GM12878 (cell line): ENCODE data around the gene SLC38A3. TPM values are rescaled to one million over a fixed set of nuclear protein-coding genes. Genes with fewer than 3 reads are reported as not detected.

Experiments used
- BHLHE40 ChIP-seq, 2 experiments: fragments of 450-650 bp in 1 of 2; IDR thresholded peaks; 2 replicates each; pipeline ENCODE4 v1.6.1; 2011 to 2017; ENCODE audit warnings: low read depth in 2 of 2, borderline replicate concordance in 1 of 2, improper control_type of control experiment in 1 of 2, low read length in 1 of 2, mild to moderate bottlenecking in 1 of 2
- CBX5 ChIP-seq: sonication (generic); IDR thresholded peaks from 2 replicates; pipeline ENCODE4 v1.6.1; 2016; ENCODE audit warnings: low read depth, moderate library complexity, mild to moderate bottlenecking, inconsistent platforms
- FOS ChIP-seq: IDR thresholded peaks from 3 replicates; pipeline ENCODE4 v1.6.1; 2011; ENCODE audit warnings: borderline replicate concordance; ENCODE audit not compliant: insufficient read length; ENCODE audit errors: extremely low read depth
- GABPA ChIP-seq: IDR thresholded peaks from 2 replicates; pipeline ENCODE4 v1.6.1; 2014; ENCODE audit warnings: antibody characterized with exemption, low read depth, mild to moderate bottlenecking, inconsistent platforms
- HDGF ChIP-seq: fragments of 450-650 bp; IDR thresholded peaks from 2 replicates; pipeline ENCODE4 v1.6.1; 2016; ENCODE audit warnings: antibody characterized with exemption
- JUND ChIP-seq: IDR thresholded peaks from 2 replicates; pipeline ENCODE4 v1.6.1; 2012; ENCODE audit warnings: low read depth, mild to moderate bottlenecking, low read length, improper control_type of control experiment, moderate library complexity
- NBN ChIP-seq: fragments of 450-650 bp; IDR thresholded peaks from 2 replicates; pipeline ENCODE4 v1.6.1; 2016
- NFXL1 ChIP-seq: fragments of 450-650 bp; IDR thresholded peaks from 2 replicates; pipeline ENCODE4 v1.6.1; 2017; ENCODE audit warnings: antibody characterized with exemption, mild to moderate bottlenecking, borderline replicate concordance
- POU2F2 ChIP-seq: IDR thresholded peaks from 3 replicates; pipeline ENCODE4 v1.6.1; 2011; ENCODE audit warnings: low read depth, mild to moderate bottlenecking, low read length, borderline replicate concordance
- SMARCA5 ChIP-seq: fragments of 450-650 bp; IDR thresholded peaks from 2 replicates; pipeline ENCODE4 v1.6.1; 2017; ENCODE audit warnings: mild to moderate bottlenecking
- SP1 ChIP-seq: IDR thresholded peaks from one replicate; pipeline ENCODE4 v1.6.1; 2011; ENCODE audit warnings: low read depth, low read length
- SRF ChIP-seq, 2 experiments: IDR thresholded peaks; 2 replicates each; pipeline ENCODE4 v1.6.1; 2011; ENCODE audit warnings: low read depth in 2 of 2, low read length in 2 of 2, mild to moderate bottlenecking in 1 of 2, moderate library complexity in 1 of 2
- SUPT20H ChIP-seq: IDR thresholded peaks from 2 replicates; pipeline ENCODE4 v1.6.1; 2011; ENCODE audit warnings: low read depth, mild to moderate bottlenecking, low read length, moderate library complexity, borderline replicate concordance; ENCODE audit not compliant: control insufficient read depth
- TBL1XR1 ChIP-seq: IDR thresholded peaks from 2 replicates; pipeline ENCODE4 v1.6.1; 2012; ENCODE audit warnings: low read depth, low read length, improper control_type of control experiment
- TCF12 ChIP-seq: IDR thresholded peaks from 2 replicates; pipeline ENCODE4 v1.6.1; 2011; ENCODE audit warnings: low read depth, mild to moderate bottlenecking, low read length
- ZSCAN29 ChIP-seq: fragments of 450-650 bp; IDR thresholded peaks from 2 replicates; pipeline ENCODE4 v1.6.1; 2017; ENCODE audit warnings: mild to moderate bottlenecking, moderate library complexity
- polyA plus RNA-seq, 11 experiments: library from polyadenylated mRNA; depleted of rRNA in 4 of 11; unstranded in 6 of 11; stranded (reverse) in 5 of 11; fragments of >200 nt; fragmentation: Nextera tagmentation in 4 of 11; fragmentation: Illumina TruSeq in 1 of 11; extraction: Ambion mirVana in 4 of 11; extraction: Trizol in 1 of 11; gene quantifications; 1 replicate in 1 of 11; 2 replicates in 10 of 11; pipeline versions ENCODE4 v1.2.1 to v1.2.3, GENCODE V29; 2011 to 2016; ENCODE audit warnings: inconsistent platforms in 2 of 11, missing spikeins in 2 of 11, low read depth in 1 of 11
- total RNA-seq, 4 experiments: library from RNA; depleted of rRNA in 3 of 4; stranded (reverse); fragments of >200 nt in 3 of 4; fragmentation: Illumina TruSeq in 1 of 4; extraction: Trizol in 1 of 4; gene quantifications; 2 replicates each; pipeline versions ENCODE4 v1.2.1 to v1.2.3, GENCODE V29; 2013 to 2021
- TF ChIP-seq, protein P1 (sequence below): IDR thresholded peaks from 2 replicates; pipeline ENCODE4 v1.6.1; 2012; ENCODE audit warnings: improper control_type of control experiment, low read depth, low read length; ENCODE audit not compliant: insufficient replicate concordance
- TF ChIP-seq, protein P2 (sequence below): IDR thresholded peaks from 2 replicates; pipeline ENCODE4 v1.6.1; 2012; ENCODE audit warnings: low read depth, low read length, improper control_type of control experiment
- TF ChIP-seq, protein P3 (sequence below): IDR thresholded peaks from 2 replicates; pipeline ENCODE4 v1.6.1; 2011; ENCODE audit warnings: low read depth, mild to moderate bottlenecking, low read length, moderate library complexity, borderline replicate concordance; ENCODE audit errors: extremely low read depth
- TF ChIP-seq, protein P4 (sequence below): fragments of 450-650 bp; IDR thresholded peaks from 2 replicates; pipeline ENCODE4 v1.6.1; 2018; ENCODE audit warnings: borderline replicate concordance, mild to moderate bottlenecking; ENCODE audit not compliant: partially characterized antibody

Gene SLC38A3
- total and polyA plus RNA-seq, 10 of the 15 experiments (the other 5 are each of a cell fraction or from before 2014, with no cell fraction given): 0.14 TPM; not detected in 9

DNA sequence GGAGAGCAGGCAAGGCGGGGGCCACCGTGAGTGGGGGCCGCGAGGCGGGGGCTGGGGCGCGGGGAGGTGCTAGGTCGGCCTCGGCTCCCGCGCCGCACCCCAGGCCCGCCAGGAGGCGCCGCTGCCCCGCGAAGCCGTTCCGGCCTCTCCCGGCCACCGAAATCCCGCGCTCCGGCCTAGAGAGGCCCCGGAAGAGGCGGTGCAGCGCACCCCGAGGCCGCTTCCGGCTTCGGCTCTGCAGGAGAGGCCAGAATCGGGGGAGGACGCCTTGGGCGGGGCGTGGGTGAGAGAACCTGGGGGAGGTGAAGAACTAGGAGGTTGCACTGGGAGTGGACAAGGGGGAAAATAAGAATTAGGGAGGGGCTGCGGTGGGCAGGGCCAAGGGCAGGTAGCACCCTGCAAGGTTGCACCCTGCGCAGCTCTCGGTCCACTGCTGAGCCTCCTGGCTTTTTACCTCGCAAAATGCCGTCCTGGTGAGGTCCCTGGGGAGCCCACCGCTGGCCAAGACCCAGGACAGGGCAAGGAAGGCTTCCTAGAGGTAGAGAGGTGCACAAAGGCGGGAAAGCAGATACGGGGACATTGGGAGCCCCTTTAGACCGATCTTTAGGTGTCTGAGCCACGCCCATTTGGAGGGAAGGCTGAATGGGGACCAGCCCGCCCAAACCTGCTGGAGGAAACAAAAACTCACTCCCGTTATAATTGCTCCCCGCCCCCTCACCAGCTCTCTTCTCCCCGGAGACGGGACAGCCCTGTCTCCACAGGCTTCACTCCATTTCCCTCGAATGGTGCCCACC, 22.5 kb downstream of the SLC38A3 start (continued):
- TF ChIP-seq, protein P1, sequence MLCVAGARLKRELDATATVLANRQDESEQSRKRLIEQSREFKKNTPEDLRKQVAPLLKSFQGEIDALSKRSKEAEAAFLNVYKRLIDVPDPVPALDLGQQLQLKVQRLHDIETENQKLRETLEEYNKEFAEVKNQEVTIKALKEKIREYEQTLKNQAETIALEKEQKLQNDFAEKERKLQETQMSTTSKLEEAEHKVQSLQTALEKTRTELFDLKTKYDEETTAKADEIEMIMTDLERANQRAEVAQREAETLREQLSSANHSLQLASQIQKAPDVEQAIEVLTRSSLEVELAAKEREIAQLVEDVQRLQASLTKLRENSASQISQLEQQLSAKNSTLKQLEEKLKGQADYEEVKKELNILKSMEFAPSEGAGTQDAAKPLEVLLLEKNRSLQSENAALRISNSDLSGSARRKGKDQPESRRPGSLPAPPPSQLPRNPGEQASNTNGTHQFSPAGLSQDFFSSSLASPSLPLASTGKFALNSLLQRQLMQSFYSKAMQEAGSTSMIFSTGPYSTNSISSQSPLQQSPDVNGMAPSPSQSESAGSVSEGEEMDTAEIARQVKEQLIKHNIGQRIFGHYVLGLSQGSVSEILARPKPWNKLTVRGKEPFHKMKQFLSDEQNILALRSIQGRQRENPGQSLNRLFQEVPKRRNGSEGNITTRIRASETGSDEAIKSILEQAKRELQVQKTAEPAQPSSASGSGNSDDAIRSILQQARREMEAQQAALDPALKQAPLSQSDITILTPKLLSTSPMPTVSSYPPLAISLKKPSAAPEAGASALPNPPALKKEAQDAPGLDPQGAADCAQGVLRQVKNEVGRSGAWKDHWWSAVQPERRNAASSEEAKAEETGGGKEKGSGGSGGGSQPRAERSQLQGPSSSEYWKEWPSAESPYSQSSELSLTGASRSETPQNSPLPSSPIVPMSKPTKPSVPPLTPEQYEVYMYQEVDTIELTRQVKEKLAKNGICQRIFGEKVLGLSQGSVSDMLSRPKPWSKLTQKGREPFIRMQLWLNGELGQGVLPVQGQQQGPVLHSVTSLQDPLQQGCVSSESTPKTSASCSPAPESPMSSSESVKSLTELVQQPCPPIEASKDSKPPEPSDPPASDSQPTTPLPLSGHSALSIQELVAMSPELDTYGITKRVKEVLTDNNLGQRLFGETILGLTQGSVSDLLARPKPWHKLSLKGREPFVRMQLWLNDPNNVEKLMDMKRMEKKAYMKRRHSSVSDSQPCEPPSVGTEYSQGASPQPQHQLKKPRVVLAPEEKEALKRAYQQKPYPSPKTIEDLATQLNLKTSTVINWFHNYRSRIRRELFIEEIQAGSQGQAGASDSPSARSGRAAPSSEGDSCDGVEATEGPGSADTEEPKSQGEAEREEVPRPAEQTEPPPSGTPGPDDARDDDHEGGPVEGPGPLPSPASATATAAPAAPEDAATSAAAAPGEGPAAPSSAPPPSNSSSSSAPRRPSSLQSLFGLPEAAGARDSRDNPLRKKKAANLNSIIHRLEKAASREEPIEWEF: no peak
- TF ChIP-seq FOS (no peak), CBX5 (no peak), ZSCAN29 (no peak), NFXL1 (no peak), POU2F2 (peak; percentile 59; the same call in 1 of the 3 replicates), SP1 (peak; percentile 68), HDGF (no peak), BHLHE40 (IDR thresholded peaks at IDR 0.05; ENCODE audit: borderline replicate concordance in 1 of 2, low read depth in 2 of 2, low read length in 1 of 2) (peak; percentile 54 to 77; a peak in 3 of 4 replicates), TBL1XR1 (peak; percentile 61), SRF (IDR thresholded peaks at IDR 0.05; ENCODE audit: low read depth in 2 of 2, low read length in 2 of 2) (peak in 1 of 2 experiments; percentile 72; a peak in 2 of 4 replicates), GABPA (peak; percentile 94), SUPT20H (no peak), SMARCA5 (peak; percentile 84; the same call in 1 of the 2 replicates), JUND (no peak), TCF12 (peak; percentile 56; the same call in 1 of the 2 replicates), NBN (peak; percentile 33; the same call in 1 of the 2 replicates)
- TF ChIP-seq, protein P2, sequence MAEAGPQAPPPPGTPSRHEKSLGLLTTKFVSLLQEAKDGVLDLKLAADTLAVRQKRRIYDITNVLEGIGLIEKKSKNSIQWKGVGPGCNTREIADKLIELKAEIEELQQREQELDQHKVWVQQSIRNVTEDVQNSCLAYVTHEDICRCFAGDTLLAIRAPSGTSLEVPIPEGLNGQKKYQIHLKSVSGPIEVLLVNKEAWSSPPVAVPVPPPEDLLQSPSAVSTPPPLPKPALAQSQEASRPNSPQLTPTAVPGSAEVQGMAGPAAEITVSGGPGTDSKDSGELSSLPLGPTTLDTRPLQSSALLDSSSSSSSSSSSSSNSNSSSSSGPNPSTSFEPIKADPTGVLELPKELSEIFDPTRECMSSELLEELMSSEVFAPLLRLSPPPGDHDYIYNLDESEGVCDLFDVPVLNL: peak; percentile 62; the same call in 1 of the 2 replicates
- TF ChIP-seq, protein P3, sequence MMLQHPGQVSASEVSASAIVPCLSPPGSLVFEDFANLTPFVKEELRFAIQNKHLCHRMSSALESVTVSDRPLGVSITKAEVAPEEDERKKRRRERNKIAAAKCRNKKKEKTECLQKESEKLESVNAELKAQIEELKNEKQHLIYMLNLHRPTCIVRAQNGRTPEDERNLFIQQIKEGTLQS: no peak
- TF ChIP-seq, protein P4, sequence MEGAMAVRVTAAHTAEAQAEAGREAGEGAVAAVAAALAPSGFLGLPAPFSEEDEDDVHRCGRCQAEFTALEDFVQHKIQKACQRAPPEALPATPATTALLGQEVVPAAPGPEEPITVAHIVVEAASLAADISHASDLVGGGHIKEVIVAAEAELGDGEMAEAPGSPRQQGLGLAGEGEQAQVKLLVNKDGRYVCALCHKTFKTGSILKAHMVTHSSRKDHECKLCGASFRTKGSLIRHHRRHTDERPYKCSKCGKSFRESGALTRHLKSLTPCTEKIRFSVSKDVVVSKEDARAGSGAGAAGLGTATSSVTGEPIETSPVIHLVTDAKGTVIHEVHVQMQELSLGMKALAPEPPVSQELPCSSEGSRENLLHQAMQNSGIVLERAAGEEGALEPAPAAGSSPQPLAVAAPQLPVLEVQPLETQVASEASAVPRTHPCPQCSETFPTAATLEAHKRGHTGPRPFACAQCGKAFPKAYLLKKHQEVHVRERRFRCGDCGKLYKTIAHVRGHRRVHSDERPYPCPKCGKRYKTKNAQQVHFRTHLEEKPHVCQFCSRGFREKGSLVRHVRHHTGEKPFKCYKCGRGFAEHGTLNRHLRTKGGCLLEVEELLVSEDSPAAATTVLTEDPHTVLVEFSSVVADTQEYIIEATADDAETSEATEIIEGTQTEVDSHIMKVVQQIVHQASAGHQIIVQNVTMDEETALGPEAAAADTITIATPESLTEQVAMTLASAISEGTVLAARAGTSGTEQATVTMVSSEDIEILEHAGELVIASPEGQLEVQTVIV: peak; percentile 42
